Prostate gland (tissue), 2 donors: ENCODE measurements around the gene FBXO47.

Source experiments
- POLR2A ChIP-seq: fragments of 450-650 bp; IDR thresholded peaks from one replicate; pipeline ENCODE4 v1.6.1; 2016; ENCODE audit warnings: antibody characterized with exemption, mild to moderate bottlenecking
- POLR2AphosphoS5 ChIP-seq: sonication (generic); formaldehyde crosslinking; IDR thresholded peaks from one replicate; pipeline ENCODE4 v1.6.1; 2017; ENCODE audit warnings: antibody characterized with exemption
- TF ChIP-seq, protein P1 (sequence below), 4 experiments: fragments of 200-600 bp in 2 of 4; fragments of 450-650 bp in 2 of 4; sonication (generic) in 2 of 4; IDR thresholded peaks; 1 replicate in 3 of 4; 2 replicates in 1 of 4; pipeline ENCODE4 v1.5.1; 2016 to 2019; ENCODE audit warnings: antibody characterized with exemption in 4 of 4, mild to moderate bottlenecking in 2 of 4, moderate library complexity in 2 of 4

DNA sequence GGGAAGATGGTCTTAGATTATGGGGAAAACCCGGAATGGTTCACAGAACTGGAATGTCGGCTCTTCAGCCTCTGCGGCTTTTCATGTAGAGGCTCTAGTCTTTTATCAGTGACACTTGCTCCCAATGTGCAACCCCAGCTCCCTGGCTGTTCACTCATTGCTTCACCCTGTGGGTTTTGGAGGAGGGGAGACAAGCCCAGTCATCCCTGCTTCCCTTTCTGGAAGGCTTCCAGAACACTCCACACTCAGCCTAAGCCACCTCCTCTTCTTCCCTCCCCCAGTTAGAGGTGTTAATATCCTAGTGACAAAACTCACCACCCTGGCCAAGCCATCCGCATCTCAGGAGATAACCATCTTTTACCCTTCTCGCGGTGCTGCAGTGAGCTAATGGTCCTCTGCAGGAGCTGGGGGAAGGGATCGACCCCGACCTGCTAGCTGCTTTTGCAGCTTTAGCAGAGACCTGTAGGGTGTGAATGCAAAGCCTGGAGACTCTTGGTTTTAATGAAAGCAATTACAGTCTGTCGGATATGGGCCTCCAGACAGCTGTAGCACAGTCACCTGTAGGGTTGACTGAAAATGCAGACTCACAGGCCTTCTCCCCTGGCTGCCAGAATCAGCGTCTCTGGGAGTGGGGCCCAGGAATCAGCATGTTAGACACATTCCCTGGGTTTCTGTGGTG is 66.1 kb downstream of the FBXO47 start:
- TF ChIP-seq, protein P1, sequence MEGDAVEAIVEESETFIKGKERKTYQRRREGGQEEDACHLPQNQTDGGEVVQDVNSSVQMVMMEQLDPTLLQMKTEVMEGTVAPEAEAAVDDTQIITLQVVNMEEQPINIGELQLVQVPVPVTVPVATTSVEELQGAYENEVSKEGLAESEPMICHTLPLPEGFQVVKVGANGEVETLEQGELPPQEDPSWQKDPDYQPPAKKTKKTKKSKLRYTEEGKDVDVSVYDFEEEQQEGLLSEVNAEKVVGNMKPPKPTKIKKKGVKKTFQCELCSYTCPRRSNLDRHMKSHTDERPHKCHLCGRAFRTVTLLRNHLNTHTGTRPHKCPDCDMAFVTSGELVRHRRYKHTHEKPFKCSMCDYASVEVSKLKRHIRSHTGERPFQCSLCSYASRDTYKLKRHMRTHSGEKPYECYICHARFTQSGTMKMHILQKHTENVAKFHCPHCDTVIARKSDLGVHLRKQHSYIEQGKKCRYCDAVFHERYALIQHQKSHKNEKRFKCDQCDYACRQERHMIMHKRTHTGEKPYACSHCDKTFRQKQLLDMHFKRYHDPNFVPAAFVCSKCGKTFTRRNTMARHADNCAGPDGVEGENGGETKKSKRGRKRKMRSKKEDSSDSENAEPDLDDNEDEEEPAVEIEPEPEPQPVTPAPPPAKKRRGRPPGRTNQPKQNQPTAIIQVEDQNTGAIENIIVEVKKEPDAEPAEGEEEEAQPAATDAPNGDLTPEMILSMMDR (IDR thresholded peaks at IDR 0.05), result no peak
- no peak for TF ChIP-seq POLR2A
- TF ChIP-seq POLR2AphosphoS5, result no peak
